GM12878 (cell line): Measurements from ENCODE around the gene STAG1. TPM values are rescaled to one million over a fixed set of nuclear protein-coding genes. Genes with fewer than 3 reads are reported as not detected.

Experiments used
- ATAC-seq: fragments of 200-7000 bp; cut with Tn5 transposase; 3 replicates; pipeline ENCODE4 v1.9.1; 2020; ENCODE audit warnings: mild to moderate bottlenecking, moderate library complexity
- BruUV-seq: library from RNA; stranded (reverse); fragments of 400-500 nt; replicated peaks from 2 replicates; lab custom pipeline; 2021; lab: Mats Ljungman, UMichigan
- CTCF ChIA-PET: fragments of 300-600 bp; sonication (Branson Sonifier 250); formaldehyde crosslinking; extraction: SDS; loops from one replicate; lab custom pipeline; 2021; ENCODE audit warnings: inconsistent platforms; lab: Yijun Ruan, JAX
- POLR2A ChIA-PET: fragments of 350-600 bp; formaldehyde crosslinking; extraction: SDS; loops from one replicate; lab custom pipeline; 2021; ENCODE audit warnings: inconsistent platforms; lab: Charles Lee
- RAD21 ChIA-PET: fragments of 300-600 bp; sonication (Branson Sonifier 250); formaldehyde crosslinking; loops from one replicate; lab custom pipeline; 2023; ENCODE audit warnings: antibody characterized with exemption; ENCODE audit not compliant: unreplicated experiment; lab: Charles Lee
- SMC1A ChIA-PET: fragments of 300-600 bp; sonication (Branson Sonifier 250); formaldehyde crosslinking; loops from one replicate; lab custom pipeline; 2023; ENCODE audit not compliant: unreplicated experiment, uncharacterized antibody; lab: Charles Lee
- DNase-seq: peaks from one replicate; pipeline ENCODE4 v3.0.0-alpha.2; 2011; ENCODE audit warnings: low read depth, low spot score
- FAIRE-seq: peaks from 3 replicates; lab custom pipeline; 2011; peaks lifted over from hg19 to GRCh38; lab: Jason Lieb, UNC
- H2AFZ ChIP-seq: 2 replicates; pipeline ENCODE4 v1.6.0; 2011; ENCODE audit warnings: low read depth, low read length, control low read depth; ENCODE audit not compliant: control insufficient read depth
- H3K27ac ChIP-seq: 2 replicates; pipeline ENCODE4 v1.5.1; 2011; ENCODE audit warnings: control low read depth; ENCODE audit not compliant: control insufficient read depth, insufficient read depth
- H3K27me3 ChIP-seq, 2 experiments: replicated peaks in 1 of 2; 2 replicates each; pipeline versions ENCODE4 v1.6.0 to v1.6.1; 2011; ENCODE audit warnings: low read length in 1 of 2; ENCODE audit not compliant: control insufficient read depth in 2 of 2, insufficient read depth in 2 of 2
- H3K36me3 ChIP-seq, 2 experiments: 2 replicates each; pipeline ENCODE4 v1.5.1; 2011; ENCODE audit warnings: low read length in 1 of 2; ENCODE audit not compliant: control insufficient read depth in 2 of 2, insufficient read depth in 2 of 2
- H3K4me1 ChIP-seq: 2 replicates; pipeline ENCODE4 v1.6.1; 2011; ENCODE audit warnings: mild to moderate bottlenecking, low read length, moderate library complexity, mixed read lengths; ENCODE audit not compliant: control insufficient read depth, insufficient read depth
- H3K4me2 ChIP-seq: 2 replicates; pipeline ENCODE4 v1.6.0; 2011; ENCODE audit warnings: control low read depth; ENCODE audit not compliant: control insufficient read depth, insufficient read depth
- H3K4me3 ChIP-seq: fragments of 200-600 bp; sonication (generic); 2 replicates; pipeline ENCODE4 v1.5.1; 2016
- H3K79me2 ChIP-seq: 2 replicates; pipeline ENCODE4 v1.6.0; 2011; ENCODE audit warnings: low read length; ENCODE audit not compliant: control insufficient read depth, insufficient read depth
- H3K9ac ChIP-seq: 2 replicates; pipeline ENCODE4 v1.8.0; 2011; ENCODE audit warnings: low read length, control low read depth, mixed read lengths; ENCODE audit not compliant: control insufficient read depth, insufficient read depth
- H3K9me3 ChIP-seq: replicated peaks from 3 replicates; pipeline ENCODE4 v1.5.1; 2011; ENCODE audit warnings: mild to moderate bottlenecking, low read length; ENCODE audit not compliant: control insufficient read depth, insufficient read depth
- H4K20me1 ChIP-seq: 2 replicates; pipeline ENCODE4 v1.6.0; 2011; ENCODE audit not compliant: control insufficient read depth, insufficient read depth
- BCL11A ChIP-seq: IDR thresholded peaks from 2 replicates; pipeline ENCODE4 v1.6.1; 2011; ENCODE audit warnings: low read depth, low read length
- HDAC2 ChIP-seq: fragments of 200-600 bp; sonication (generic); IDR thresholded peaks from 2 replicates; pipeline ENCODE4 v1.6.1; 2017
- HDGF ChIP-seq: fragments of 450-650 bp; IDR thresholded peaks from 2 replicates; pipeline ENCODE4 v1.6.1; 2016; ENCODE audit warnings: antibody characterized with exemption
- POLR2AphosphoS2 ChIP-seq: IDR thresholded peaks from 2 replicates; pipeline ENCODE4 v1.6.1; 2011; ENCODE audit warnings: low read depth, mild to moderate bottlenecking, low read length, improper control_type of control experiment, moderate library complexity
- SMAD1 ChIP-seq: fragments of 450-650 bp; IDR thresholded peaks from 2 replicates; pipeline ENCODE4 v1.6.1; 2018; ENCODE audit warnings: mild to moderate bottlenecking, low read depth; ENCODE audit not compliant: partially characterized antibody
- USF2 ChIP-seq: IDR thresholded peaks from 2 replicates; pipeline ENCODE4 v1.6.1; 2011; ENCODE audit warnings: low read depth, low read length, improper control_type of control experiment, borderline replicate concordance
- WRNIP1 ChIP-seq: IDR thresholded peaks from 2 replicates; pipeline ENCODE4 v1.6.1; 2011; ENCODE audit warnings: low read depth, low read length, improper control_type of control experiment, borderline replicate concordance
- WGBS: methylation state at CpG from one replicate; pipeline ENCODE4 v1.1.6; 2016; ENCODE audit warnings: low lambda C conversion rate; ENCODE audit not compliant: insufficient replicate concordance, insufficient coverage; ENCODE audit errors: missing lambda C conversion rate; 5-methylcytosine and 5-hydroxymethylcytosine counted together
- in situ Hi-C: fragments of 300-500 bp; cut with MboI; formaldehyde crosslinking; loops from 9 replicates; pipeline ENCODE4 v1.14.3; 2018; ENCODE audit warnings: mixed read lengths
- intact Hi-C: fragments of 100-400 bp; cut with micrococcal nuclease; formaldehyde crosslinking; loops from one replicate; pipeline ENCODE4 v1.14.2; 2022; ENCODE audit not compliant: unreplicated experiment
- polyA plus RNA-seq, 11 experiments: library from polyadenylated mRNA; depleted of rRNA in 4 of 11; unstranded in 6 of 11; stranded (reverse) in 5 of 11; fragments of >200 nt; fragmentation: Nextera tagmentation in 4 of 11; fragmentation: Illumina TruSeq in 1 of 11; extraction: Ambion mirVana in 4 of 11; extraction: Trizol in 1 of 11; gene quantifications; 1 replicate in 1 of 11; 2 replicates in 10 of 11; pipeline versions ENCODE4 v1.2.1 to v1.2.3, GENCODE V29; 2011 to 2016; ENCODE audit warnings: inconsistent platforms in 2 of 11, missing spikeins in 2 of 11, low read depth in 1 of 11
- total RNA-seq, 4 experiments: library from RNA; depleted of rRNA in 3 of 4; stranded (reverse); fragments of >200 nt in 3 of 4; fragmentation: Illumina TruSeq in 1 of 4; extraction: Trizol in 1 of 4; gene quantifications; 2 replicates each; pipeline versions ENCODE4 v1.2.1 to v1.2.3, GENCODE V29; 2013 to 2021

The STAG1 gene
- total and polyA plus RNA-seq, 10 of the 15 experiments (the other 5 are each of a cell fraction or from before 2014, with no cell fraction given), result 4.4 to 30.1 (median 20.2) TPM

GRCh38 chr3:136741063-136741462 is 11.1 kb downstream of the STAG1 start:
- H3K27ac ChIP-seq, result no peak overlapping the region
- in situ Hi-C loops (no loop called here), intact Hi-C loops (loop anchor here (10.0 kb wide), 1 partner anchor 116 kb away; no protein-coding TSS in a partner anchor)
- no peak overlapping the region for H3K4me2 ChIP-seq
- no peaks in the 10 kb centered on the region; a peak in 1 of 4 replicates for H3K36me3 ChIP-seq
- ChIA-PET RAD21 (interaction anchor here (0.5 to 2.5 kb wide), 3 partner anchors 12 to 349 kb away, joined by 4 to 10 read pairs (median 4); partner anchors contain the start of gene STAG1), SMC1A (interaction anchor here (0.6 to 4.1 kb wide), 4 partner anchors 10 to 480 kb away, joined by 3 to 11 read pairs (median 4); partner anchors contain the start of gene STAG1), CTCF (interaction anchor here (1.0 to 2.4 kb wide), 4 partner anchors 12 to 349 kb away, joined by 3 to 17 read pairs (median 5); partner anchors contain the start of gene STAG1), POLR2A (interaction anchor here (0.6 to 1.5 kb wide), 3 partner anchors 11 to 543 kb away, joined by 3 to 5 read pairs (median 4); partner anchors contain the start of gene STAG1)
- WGBS, result 67% methylated on average over 2 of the region's 2 CpGs
- no peak overlapping the region for H2AFZ ChIP-seq
- H4K20me1 ChIP-seq, result no peaks in the 10 kb centered on the region
- no peaks in the 10 kb centered on the region for H3K27me3 ChIP-seq
- FAIRE-seq (no peak), DNase-seq (no peak), ATAC-seq (no peak; the same call in 2 of the 3 replicates)
- no TSS peak for BruUV-seq
- no peak overlapping the region for H3K4me3 ChIP-seq
- H3K79me2 ChIP-seq, result peaks cover 81% of the 10 kb centered on the region
- no peaks in the 10 kb centered on the region; the same call in 1 of the 2 replicates for H3K4me1 ChIP-seq
- TF ChIP-seq HDAC2, result no peak
- TF ChIP-seq SMAD1, result no peak
- no peak for TF ChIP-seq HDGF
- TF ChIP-seq BCL11A, result no peak
- no peak for TF ChIP-seq WRNIP1
- TF ChIP-seq USF2, result no peak
- TF ChIP-seq POLR2AphosphoS2, result no peak
- TF ChIP-seq, all 136 proteins: peak for 0
- peaks cover 2% of the 10 kb centered on the region; the same call in 2 of the 3 replicates for H3K9me3 ChIP-seq
- no peak overlapping the region for H3K9ac ChIP-seq
